Measurements from ENCODE around the gene HNRNPK.
"Not testable (repeated sequence)": the region's sequence is repeated elsewhere in the genome, so short reads cannot be mapped to it uniquely, and the experiment has no call there.

Gene HNRNPK

DNA sequence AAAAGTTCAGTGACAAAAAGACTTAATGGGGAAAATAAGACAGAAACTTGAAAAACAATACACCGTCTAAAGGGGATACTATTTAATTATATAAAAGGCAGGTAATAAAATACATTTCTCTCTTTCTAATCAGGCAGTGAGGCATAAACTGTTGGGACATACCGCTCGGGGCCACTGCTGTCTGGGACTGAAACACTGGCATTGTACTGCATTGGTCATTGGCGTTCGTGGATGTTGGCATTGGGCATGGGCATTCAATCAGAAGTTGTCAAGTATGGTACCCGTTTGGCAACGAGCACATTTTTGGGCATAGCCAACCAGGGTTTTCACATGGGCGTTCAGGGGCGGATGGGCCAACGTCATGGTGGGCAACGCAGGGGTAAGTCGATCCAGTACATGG is 4.7 kb downstream of the HNRNPK start:
- no peak for DNase-seq

GRCh38 chr9:83972286-83972685 is 7.7 kb downstream of the HNRNPK start:
- DNase-seq, result no peak

DNA sequence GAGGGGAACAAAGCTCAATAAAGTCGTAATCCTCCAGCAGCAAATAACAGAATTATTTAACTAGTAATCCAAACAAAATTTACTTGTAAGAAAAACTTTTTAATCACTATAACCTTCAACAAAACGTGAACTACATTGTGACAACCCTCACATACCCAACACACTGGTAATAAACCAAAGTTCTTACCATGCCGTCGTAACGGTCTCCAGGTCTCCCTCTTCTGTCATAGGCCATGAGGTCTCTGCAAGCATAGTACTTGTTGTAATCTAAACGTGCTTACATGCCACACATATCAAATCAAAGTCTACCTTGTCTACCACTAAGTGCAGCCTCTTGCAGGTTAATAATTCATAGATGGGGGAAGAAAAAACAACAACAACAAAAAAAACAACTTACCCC is 8.5 kb downstream of the HNRNPK start:
- no peak for DNase-seq

DNA sequence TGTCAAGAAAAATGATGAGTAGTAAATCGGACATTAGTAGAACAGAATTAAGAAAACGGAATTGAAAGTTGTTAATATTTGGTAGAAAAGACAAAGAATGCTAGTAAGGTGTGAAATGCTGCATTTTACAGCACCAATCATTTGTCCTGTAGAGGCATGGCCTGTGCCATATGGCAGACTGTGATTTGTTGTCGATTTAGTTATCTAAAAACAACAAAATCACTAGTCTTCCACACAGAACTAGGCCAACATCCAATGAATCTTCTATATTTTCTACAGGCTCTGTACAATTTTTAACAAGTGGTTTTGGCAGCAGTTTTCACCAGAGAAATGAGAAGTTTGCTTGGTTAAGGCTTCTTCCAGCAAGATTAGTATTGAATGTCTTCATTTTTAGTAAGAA is 10.4 kb downstream of the HNRNPK start:
- no peak for DNase-seq

- no peak for DNase-seq
Observed at GRCh38 chr9:83967073-83967472, 12.9 kb downstream of the HNRNPK start.

GRCh38 chr9:83966209-83966582 is 13.8 kb downstream of the HNRNPK start:
- no peak for DNase-seq

- no peak for DNase-seq
Observed at GRCh38 chr9:83965350-83966208, 14.4 kb downstream of the HNRNPK start.

GRCh38 chr9:83964973-83965349 is 15.1 kb downstream of the HNRNPK start:
- DNase-seq, result no peak

DNA sequence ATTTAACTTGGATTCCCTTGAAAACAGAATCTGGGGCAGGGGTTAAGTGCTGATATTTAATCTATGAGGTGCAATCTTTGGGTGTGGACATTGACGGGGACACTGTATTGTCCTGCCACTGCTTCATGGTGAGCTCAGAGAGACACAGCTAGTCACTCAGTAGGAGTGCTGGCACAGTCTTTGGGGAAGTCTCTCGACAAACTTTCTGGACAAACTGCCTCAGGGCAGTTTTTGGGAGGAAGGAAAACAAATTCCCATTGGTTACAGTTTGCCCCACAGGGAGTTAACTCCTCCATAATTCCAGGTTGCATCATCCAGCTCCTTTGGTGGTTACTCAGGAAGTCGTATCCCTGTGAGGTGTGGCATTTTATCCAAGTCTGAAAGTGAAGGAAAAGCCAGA is 17.9 kb downstream of the HNRNPK start:
- no peak for DNase-seq

DNA sequence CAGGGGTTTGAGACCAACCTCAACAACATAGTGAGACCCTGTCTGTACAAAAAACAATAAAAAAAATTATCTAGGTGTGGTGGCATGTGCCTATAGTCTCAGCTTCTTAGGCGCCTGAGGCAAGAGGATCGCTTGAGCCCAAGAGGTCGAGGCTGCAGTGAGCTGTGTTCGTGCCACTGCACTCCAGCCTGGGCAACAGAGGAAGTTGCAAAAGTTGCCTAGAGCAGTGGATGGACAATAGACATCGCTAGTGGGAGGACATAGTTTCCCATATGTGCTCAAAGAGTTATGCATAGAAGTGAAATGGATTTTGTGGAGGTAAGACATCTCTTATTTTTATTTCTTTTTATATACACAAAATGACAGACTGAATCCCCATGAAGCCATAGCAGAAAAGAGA is 19.0 kb downstream of the HNRNPK start:
- DNase-seq, result no peak

DNA sequence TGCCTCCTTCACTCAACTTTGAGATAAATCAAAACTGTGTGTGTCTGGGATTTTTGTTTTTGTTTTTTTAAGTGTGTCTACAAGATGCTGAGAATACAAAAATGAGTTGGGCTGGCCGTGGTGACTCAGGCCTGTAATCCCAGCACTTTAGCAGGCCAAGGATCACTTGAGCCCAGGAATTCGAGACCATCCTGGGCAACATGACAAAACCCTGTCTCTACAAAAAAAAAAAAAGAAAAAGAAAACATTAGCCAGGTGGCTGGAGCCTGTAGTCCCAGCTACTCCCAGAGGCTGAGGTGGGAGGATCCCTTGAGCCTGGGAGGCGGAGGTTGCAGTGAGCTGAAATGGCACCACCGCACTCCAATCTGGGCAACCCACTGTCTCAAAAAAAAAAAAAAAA is 21.0 kb downstream of the HNRNPK start:
- no peak for DNase-seq

- no peak for DNase-seq
Observed at GRCh38 chr9:83957248-83957513, 22.8 kb downstream of the HNRNPK start.

- DNase-seq, result peak; percentile 73
Observed at GRCh38 chr9:83956436-83957247, 23.4 kb downstream of the HNRNPK start.

- no peak for DNase-seq
Observed at GRCh38 chr9:83956086-83956435, 24.0 kb downstream of the HNRNPK start.

GRCh38 chr9:83948096-83948495 is 31.9 kb downstream of the HNRNPK start:
- not testable (repeated sequence) for DNase-seq

GRCh38 chr9:83940590-83941303 is 39.3 kb downstream of the HNRNPK start:
- no peak for DNase-seq

DNA sequence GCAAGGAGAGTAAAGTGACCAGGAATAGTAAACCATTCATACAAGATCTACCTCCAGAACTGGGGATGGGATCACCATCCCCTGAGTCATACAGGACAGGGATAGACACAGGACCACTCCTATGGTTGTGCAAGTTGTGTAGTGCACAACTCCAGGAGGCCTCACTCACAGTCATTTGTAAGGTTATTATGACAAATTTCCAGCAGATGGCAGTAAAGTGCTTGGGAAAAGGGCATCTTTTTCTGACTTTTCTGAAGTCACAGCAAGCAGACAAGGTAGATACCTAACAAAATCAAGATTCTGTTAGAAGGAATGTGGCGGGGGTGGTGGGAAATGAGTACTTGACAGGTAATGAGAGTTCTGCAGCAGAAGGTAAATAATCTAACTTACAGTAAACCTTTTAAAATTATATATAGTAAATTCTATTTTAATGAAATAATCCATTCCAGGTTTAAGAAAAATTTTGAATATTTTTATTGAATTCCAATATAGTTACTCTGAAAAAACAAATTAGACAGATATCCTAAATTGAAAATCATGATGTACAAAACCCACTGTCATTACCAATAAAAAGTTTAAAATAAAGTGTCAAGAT is 42.1 kb downstream of the HNRNPK start:
- DNase-seq, result peak; percentile 36

- no peak for DNase-seq
Observed at GRCh38 chr9:83936523-83936922, 43.5 kb downstream of the HNRNPK start.

- peak; percentile 46 for DNase-seq
Observed at GRCh38 chr9:83935276-83935935, 44.6 kb downstream of the HNRNPK start.

DNA sequence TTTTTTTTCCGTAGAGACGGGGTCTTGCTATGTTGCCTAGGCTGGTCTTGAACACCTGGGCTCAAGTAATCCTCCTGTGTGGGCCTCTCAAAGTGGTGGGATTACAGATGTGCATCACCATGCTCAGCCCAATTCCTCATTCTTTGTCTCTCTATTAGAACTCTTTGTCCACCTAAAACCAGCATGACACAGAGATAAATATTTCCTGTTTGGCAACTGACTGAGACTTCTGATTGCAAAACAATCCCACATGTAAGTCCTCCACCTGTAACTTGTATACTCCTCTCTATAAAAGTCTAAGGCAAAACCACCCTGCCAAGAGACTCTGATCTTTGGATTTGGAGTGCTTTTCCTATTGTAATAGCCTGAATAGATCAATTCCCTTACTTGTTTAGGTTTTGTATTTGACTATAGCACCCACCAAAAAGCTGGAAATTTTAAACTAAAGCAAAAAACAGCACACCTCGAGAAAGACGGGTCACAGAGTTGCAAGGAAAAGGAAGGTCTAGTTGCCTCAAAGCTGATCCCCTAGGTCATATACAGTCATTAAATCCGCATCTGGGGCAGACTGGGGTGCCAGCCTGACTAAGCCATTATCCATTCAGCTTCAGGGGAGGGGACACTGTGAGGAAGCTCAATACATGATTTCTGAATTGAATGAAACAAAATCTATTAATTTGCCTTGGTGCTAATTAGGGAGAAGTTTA is 45.3 kb downstream of the HNRNPK start:
- DNase-seq, result no peak

DNA sequence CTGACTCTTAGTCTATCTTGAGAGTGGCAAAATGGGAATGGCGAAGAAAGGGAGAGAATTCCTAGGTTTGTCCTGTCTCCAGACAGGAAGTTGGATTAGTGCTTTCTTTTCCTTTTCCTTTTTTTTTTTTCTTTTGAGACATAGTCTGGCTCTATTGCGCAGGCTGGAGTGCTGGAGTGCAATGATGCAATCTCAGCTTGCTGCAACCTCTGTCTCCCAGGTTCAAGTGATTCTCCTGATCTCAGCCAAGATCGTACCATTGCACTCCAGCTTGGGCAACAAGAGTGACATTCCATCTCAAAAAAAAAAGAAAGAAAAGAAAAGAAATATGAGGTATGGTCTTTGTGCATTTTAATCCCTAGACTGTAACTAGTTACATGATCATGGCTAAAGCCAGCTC is 46.2 kb downstream of the HNRNPK start:
- no peak for DNase-seq

GRCh38 chr9:83932851-83933250 is 47.2 kb downstream of the HNRNPK start:
- DNase-seq, result no peak
